ENCODE data around the gene CCP110.
"Not testable (repeated sequence)": the region's sequence is repeated elsewhere in the genome, so short reads cannot be mapped to it uniquely, and the experiment has no call there.

CCP110 gene

DNA sequence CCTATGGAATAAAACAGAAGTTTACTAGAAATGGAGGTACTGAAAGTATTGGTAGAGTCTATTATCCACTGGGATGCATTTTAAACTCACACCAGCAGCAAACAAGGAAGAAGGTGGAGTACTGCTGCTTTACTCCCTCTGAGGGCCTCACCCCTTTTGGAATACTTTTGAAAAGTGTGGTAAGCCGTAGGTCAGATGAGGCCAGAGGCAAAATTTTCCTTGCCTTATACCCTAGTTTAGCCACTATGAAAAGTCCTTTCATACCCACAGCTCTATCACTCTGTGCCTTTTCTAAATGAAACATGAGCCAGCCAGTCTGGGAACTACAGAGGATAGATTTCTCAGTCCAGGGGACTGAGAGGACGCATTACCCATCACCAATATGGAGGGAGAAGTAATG is 15.9 kb upstream of the CCP110 start:
- DNase-seq (ENCODE audit: low spot score), result no peak

DNA sequence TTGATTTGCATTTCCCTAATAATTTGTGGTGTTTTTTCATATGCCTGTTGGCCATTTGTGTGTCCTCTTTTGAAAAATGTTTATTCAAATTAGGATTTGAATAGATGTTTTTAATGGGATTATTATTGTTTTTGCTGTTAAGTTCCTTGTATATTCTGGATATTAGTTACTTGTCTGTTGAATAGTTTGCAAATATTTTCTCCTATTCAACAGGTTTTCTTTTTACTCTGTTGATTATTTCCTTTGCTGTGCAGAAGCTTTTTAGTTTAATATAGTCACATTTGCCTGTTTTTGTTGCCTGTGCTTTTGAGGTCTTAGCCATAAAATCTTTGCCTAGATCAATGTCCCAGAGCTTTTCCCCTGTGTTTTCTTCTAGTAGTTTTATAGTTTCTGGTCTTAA is 11.4 kb upstream of the CCP110 start:
- no peak for DNase-seq (ENCODE audit: low spot score)

DNA sequence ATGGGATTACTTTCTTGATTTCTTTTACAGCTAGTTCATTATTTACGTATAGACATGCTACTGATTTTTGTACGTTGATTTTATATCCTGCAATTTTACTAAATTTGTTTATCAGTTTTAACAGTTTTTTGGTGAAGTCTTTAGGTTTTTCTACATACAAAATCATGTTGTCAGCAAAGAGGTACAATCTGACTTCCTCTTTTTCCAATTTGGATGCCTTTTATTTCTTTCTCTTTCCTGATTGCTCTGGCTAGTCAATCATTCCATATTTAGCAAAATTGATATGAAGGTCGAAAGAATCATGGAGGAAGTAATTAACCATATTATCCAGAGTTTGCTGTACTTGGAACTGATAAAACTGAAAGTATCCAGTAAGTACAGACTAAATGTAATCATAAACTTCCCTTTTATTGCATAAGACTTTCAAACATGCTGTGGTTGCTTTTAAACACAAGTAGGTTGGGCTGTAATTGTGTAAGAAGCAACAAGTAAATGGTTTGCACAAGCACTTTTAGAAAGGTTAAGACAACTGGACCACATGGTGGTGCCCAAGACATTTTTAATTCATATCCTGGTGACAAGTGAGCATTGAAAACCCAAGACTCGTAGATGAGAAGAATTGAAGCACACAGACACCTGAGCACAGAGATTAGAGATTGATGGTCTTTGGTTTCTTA is 10.2 kb upstream of the CCP110 start:
- no peak for DNase-seq (ENCODE audit: low spot score)

- DNase-seq (ENCODE audit: low spot score), result no peak
These were observed 8.0 kb upstream of the CCP110 start for GRCh38 chr16:19515757-19516156.

DNA sequence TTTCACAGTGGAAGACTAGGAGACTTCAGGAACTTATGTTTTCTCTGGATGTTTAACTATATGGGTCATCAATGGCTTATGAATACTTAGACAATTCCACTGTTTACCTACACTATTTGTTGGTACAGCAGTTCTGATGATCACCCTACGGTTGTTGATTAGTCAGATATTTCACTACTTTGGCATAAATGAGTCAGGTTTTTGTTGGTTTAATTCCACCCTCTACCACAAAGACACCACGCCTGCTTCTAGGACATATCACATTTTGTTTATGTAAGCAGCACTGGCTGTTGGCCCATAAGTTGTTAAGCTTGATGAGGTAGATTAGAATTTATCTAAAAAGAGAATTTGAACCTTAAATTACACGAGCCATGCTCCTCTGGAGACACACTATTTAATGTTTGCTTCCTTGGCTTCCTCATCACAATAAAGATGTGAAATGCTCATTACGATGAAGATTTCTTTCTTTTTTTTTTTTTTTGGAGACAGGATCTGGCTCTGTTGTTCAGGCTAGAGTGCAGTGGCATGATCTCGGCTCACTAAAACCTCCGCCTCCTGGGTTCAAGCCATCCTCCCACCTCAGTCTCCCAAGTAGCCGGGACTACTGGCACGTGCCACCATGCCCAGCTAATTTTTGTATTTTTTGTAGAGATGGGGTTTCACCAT is 6.2 kb upstream of the CCP110 start:
- no peak for DNase-seq (ENCODE audit: low spot score)

- no peak for DNase-seq (ENCODE audit: low spot score)
These were observed 5.4 kb upstream of the CCP110 start for GRCh38 chr16:19518388-19518787.

DNA sequence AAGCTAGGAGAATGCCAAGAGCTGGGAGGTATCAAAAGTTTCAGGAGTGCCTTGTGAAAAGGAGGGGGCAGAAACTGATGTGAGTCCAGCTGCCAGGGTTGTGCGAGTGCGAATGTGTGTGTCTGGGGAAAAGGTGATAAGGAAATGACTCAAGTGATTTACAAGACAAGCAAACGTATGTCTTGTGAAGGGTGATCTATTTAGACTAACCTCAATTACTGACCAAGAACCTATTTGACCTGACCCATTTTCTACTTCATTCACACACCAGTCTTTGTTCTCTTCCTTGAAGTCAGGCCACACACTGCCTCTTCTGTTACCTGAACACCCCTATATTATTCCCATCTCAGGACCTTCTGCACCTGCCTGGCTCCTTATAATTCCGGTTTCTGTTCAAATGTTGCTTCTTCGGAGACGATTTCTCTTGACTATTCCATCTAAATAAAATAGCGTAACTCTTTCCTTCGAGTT is 2.8 kb upstream of the CCP110 start:
- DNase-seq (ENCODE audit: low spot score), result no peak

- DNase-seq (ENCODE audit: low spot score), result peak; percentile 96
These were observed 2.0 kb upstream of the CCP110 start, which contains the start of gene GDE1 for GRCh38 chr16:19521471-19522396. Gene GDE1 (minus strand): TSS chr16:19522098. CDS start chr16:19521964, 134 bp downstream.

DNA sequence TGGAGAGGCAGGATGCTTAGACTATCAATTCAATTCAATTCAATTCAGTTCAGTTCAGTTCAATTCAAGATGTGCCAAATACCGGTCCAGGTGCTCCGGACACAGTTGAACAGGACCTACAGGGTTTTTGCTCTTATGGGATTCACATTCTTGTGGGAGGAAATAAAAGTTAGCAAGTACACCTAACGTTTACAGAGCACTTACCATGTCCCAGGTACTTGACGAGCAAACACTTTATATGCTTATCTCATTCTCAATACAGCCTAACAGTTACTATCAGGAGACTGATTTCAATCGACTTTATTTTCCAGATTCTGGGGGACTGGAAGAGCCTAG is 1.4 kb upstream of the CCP110 start:
- no peak for DNase-seq (ENCODE audit: low spot score)

GRCh38 chr16:19522760-19523159 is 982 bp upstream of the CCP110 start:
- DNase-seq (ENCODE audit: low spot score), result no peak

- no peak for DNase-seq (ENCODE audit: low spot score)
These were observed 571 bp upstream of the CCP110 start for GRCh38 chr16:19523184-19523558.

DNA sequence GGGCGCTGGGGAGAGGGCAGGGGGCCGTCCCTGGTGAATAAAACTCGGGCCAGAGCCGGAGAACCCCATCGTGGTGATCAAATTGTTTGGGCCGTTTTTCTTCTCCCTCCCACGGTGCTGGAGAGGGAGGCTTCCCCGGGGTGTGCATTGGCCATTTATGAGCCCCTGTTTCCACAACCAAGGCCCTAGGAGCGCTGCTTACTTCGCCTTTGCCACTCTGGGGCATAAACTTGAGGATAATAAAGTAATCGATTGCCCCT is 544 bp downstream of the CCP110 start:
- DNase-seq (ENCODE audit: low spot score), result no peak

DNA sequence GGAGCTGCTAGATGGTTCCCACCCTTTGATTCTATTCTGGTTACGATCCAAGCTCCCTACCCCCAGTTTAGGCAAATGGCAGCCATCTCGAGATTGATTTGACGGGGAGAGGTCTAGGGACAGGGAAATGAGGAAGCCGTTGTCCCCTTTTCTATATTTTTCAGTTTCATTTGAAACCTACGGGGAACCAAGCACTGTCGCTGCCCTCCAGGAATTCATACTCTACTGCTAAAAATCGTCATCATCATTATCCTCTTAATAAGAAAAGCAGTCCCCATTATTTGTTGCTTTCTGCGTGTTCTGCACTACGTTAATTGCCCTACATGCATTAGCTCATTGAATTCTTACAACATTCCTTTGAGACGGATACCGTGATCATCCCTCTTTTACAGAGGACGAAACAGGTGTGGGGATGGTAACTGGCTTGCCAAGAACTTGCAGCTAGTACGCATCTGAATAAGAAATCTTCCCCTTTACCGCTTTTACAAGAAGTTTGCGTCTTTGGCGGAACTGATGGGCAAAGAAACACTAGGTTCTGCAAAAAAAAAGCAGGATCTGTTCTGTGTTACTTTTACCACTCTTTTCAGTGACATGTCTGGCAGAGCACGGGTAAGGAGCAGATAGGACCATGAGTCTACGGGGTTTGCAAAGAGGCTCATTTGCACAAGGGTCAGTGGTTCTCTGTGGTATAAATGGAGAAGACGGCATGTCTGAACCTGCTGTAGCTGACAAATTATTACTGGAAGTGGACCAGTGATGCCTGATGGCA is 1.1 kb downstream of the CCP110 start:
- DNase-seq (ENCODE audit: low spot score), result no peak

- DNase-seq (ENCODE audit: low spot score), result no peak
These were observed 1.6 kb downstream of the CCP110 start for GRCh38 chr16:19525385-19525723.

GRCh38 chr16:19527161-19527560 is 3.4 kb downstream of the CCP110 start:
- no peak for DNase-seq (ENCODE audit: low spot score)

GRCh38 chr16:19528666-19529065 is 4.9 kb downstream of the CCP110 start:
- DNase-seq (ENCODE audit: low spot score), result no peak

DNA sequence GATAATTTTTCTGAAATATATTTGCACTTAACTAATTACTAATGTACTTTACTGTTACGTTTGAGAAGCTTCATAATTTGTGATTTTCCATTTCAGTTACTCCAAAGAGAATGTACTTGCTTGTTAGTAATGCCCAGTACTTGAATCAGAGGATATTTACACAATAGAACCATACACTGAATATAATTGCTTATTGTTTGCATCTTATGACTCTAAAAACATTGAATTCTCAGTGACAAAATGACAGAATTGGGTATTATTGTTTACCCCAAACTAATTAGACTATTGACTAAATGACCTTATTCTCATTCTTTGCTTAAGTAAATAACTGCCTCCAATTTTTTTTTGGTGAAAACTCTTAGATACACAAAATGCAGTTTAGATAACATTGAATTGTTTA is 8.9 kb downstream of the CCP110 start:
- DNase-seq (ENCODE audit: low spot score), result peak; percentile 85

DNA sequence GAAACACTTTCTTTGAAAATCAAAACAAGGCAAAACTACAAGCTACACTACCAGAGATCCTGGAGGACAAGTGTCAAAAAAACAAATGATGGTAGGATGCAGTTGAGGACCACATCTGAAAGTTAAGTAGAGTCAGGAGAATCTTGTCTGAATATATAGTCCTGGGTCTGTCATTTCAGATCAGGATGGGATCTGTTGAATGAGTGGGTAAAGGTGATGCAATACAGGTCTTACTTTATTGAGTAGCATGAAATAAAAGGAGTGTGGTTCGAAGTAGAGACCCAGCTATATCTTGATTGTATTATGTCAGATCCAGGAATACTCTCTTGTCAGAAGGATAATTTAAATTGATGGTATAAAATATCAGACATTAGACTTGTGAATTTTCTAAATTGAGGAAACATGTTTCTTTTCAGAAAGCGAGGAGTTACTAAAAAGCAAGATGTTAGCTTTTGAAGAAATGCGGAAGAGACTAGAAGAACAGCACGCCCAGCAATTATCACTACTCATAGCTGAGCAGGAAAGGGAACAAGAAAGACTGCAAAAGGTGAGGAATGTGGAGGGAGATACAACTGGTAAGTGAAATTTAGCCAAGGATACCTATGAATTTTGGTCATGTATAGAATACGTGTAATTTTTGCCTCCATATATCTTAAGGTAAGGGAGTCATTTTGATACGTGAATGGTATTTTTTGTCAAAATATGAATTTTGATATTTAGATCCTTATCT is 16.7 kb downstream of the CCP110 start:
- DNase-seq (ENCODE audit: low spot score), result no peak

DNA sequence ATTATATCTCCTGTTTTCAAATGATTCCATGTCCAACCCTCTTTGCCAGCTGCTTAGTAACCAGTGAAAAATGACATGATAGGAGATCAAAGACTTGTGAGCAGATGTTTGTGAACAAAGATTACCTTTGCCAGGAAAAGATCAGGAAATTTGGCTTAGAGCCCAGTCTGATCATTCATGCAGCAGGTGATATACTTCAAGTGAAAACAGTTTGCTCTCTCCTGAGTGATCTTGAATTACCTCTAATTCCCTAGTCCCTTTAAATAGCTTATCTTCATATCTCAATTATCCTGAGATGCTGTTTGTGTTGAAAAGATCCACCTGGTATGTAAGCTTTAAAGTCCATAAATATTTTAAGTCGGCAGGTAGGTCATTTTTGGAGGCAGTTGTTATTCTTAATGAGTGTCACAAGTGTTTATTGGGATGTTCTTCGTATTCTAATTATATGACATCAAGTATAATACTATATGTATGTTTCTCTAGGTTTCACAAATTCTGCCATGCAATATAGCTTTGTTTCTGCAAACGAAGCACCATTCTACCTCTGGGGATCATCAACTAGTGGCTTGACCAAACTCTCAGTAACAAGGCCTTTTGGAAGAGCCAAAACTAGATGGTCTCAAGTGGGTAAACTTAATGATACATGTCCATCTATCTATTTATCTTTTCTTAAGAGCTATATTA is 18.5 kb downstream of the CCP110 start:
- no peak for DNase-seq (ENCODE audit: low spot score)

- not testable (repeated sequence) for DNase-seq (ENCODE audit: low spot score)
These were observed 19.7 kb downstream of the CCP110 start for GRCh38 chr16:19543278-19543996.

DNA sequence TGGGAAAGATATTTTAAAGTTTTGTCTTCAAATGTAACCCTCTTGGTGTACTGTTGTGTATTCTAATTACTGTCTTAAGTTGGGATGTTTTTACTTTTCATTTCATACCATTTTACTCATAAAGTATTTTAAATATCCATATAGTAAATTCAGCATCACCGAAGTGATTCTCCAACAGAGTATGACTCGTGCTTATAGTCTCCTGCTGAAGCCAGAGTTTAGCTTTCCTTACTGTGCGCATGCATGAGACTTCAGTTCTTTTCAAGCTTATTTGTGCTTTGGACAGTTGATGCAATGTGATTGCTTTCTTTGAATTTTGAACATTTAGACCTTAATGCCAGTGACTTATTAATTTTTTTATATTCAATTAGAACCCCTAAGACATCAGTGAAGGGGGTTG is 24.4 kb downstream of the CCP110 start:
- DNase-seq (ENCODE audit: low spot score), result no peak

All from putamen (tissue), 1 donor.